ENCODE measurements around the gene IMPA2. TPM values are rescaled to one million over a fixed set of nuclear protein-coding genes. Genes with fewer than 3 reads are reported as not detected.

IMPA2 gene
- total and polyA plus RNA-seq, 8 donors, result 93.5 to 286 (median 156) TPM

DNA sequence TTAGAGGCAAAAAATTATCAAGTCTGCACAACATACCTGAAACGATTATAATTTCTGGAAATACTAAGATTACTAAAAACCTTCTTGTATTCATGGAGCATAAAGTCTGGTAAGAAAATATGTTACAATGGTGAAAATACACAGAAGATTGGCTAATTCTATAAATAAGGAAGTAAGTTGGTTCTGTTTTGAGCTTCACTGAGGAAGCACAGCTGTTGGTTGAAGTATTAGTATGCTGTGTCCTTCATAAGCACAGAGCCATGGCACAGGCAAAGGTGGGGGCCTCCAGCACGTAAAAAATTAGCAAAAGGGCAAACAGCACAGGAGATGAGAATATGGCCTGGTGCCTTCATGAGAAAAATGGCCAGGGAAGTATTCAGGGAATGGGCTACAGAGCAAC lies 72.0 kb downstream of the IMPA2 start:
- FAIRE-seq, result no peak
- H3K36me3 ChIP-seq, result no peaks in the 10 kb centered on the region
- H3K4me3 ChIP-seq, result no peak overlapping the region
- ATAC-seq, result peak in 1 of 4 donors; percentile 54
- intact Hi-C loops (cut with DNase I), result no loop called here
- TF ChIP-seq, protein P1, sequence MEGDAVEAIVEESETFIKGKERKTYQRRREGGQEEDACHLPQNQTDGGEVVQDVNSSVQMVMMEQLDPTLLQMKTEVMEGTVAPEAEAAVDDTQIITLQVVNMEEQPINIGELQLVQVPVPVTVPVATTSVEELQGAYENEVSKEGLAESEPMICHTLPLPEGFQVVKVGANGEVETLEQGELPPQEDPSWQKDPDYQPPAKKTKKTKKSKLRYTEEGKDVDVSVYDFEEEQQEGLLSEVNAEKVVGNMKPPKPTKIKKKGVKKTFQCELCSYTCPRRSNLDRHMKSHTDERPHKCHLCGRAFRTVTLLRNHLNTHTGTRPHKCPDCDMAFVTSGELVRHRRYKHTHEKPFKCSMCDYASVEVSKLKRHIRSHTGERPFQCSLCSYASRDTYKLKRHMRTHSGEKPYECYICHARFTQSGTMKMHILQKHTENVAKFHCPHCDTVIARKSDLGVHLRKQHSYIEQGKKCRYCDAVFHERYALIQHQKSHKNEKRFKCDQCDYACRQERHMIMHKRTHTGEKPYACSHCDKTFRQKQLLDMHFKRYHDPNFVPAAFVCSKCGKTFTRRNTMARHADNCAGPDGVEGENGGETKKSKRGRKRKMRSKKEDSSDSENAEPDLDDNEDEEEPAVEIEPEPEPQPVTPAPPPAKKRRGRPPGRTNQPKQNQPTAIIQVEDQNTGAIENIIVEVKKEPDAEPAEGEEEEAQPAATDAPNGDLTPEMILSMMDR (IDR thresholded peaks at IDR 0.05), result no peak
- peaks cover 0 to 4% (median 0%) of the 10 kb centered on the region in 3 donors for H3K4me1 ChIP-seq
- H3K9me3 ChIP-seq, result no peaks in the 10 kb centered on the region
- WGBS, 2 donors, result 45 to 47% methylated on average over 2 of the region's 2 CpGs
- H3K27ac ChIP-seq, result no peak overlapping the region
- no peak for DNase-seq
- no peaks in the 10 kb centered on the region for H3K27me3 ChIP-seq

DNA sequence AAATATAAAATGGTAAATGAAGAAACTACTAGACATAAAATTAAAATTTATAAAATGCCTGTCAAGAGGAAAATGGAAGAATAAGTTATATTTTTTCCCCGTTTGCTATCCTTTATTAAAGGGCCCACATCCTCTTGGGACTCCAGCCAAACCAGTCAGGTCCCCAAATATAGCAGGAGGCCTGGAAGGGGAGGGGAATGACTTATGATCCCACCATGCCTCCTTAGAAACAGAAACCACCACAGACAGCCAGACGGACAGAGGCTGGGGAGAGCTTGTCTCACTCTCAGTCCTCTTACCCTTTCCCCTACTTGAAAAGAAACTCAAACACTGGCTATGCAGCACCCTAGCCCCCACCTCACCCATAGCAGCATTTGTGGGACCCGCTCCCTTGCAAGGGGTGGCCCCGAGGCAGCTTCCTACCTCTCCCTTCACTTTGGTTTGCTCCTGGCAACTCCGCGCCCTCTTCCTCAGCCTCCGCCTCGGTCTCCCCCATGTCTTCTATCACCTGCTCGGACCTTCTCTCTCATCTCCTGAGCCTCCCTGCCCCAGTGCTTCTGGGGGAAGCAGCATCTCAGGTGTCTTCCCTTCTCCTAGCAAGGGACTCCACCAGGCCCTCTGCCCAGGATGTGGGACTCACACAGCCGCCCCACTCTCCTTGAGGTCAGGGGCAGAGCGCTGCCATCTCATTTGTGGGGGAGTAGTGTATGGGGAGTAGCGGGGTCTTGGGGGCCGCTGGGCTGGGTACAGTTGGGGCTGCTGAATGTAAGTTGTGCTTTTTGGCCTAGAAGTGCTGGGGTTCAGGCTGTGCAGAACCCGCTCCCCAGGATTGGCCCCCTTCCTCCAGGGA lies 75.0 kb downstream of the IMPA2 start:
- no peak for FAIRE-seq
- TF ChIP-seq, protein P1 (IDR thresholded peaks at IDR 0.05), result no peak
- peak in 1 of 6 donors; percentile 12 for DNase-seq
- WGBS, 2 donors, result 74 to 75% methylated on average over 14 of the region's 14 CpGs
- no peak overlapping the region for H3K4me3 ChIP-seq
- no peaks in the 10 kb centered on the region for H3K36me3 ChIP-seq
- H3K27ac ChIP-seq, result no peak overlapping the region
- H3K9me3 ChIP-seq, result no peaks in the 10 kb centered on the region
- H3K27me3 ChIP-seq, result no peaks in the 10 kb centered on the region
- intact Hi-C loops (cut with DNase I), result no loop called here
- peaks cover 0 to 4% (median 0%) of the 10 kb centered on the region in 3 donors for H3K4me1 ChIP-seq
- no peak for ATAC-seq

DNA sequence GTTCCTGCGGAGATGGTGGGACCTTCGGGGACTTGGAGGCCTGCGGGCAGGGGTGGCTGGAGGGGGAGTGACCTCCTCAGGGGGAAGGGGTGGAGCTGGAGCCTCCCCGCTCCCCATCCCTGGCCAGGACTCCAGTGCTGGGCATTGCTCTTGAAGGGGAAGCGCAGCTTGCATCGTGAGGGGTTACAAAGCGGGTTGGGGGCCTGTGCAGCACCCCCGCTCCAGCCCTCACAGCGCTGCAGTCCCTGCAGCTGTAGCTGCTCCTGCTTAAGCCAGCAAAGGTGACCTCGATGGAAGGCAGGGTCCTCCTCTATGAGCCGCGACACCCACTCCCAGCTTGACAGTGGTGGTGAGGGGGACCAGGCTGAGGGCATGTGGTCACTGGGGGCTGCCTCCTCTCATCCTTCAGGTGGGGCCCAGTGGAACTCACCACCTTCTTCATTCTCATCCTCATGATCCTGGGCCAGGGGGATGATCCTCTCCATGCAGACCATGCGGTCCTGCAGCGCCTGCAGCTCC lies 75.6 kb downstream of the IMPA2 start:
- H3K27me3 ChIP-seq, result no peaks in the 10 kb centered on the region
- TF ChIP-seq, protein P1 (IDR thresholded peaks at IDR 0.05), result no peak
- ATAC-seq (no peak), FAIRE-seq (no peak), DNase-seq (peak in 1 of 6 donors; percentile 33)
- no peak overlapping the region for H3K27ac ChIP-seq
- 78 to 84% methylated on average over 14 of the region's 14 CpGs for WGBS, 2 donors
- no peaks in the 10 kb centered on the region for H3K4me1 ChIP-seq
- no peaks in the 10 kb centered on the region for H3K36me3 ChIP-seq
- H3K9me3 ChIP-seq, result no peaks in the 10 kb centered on the region
- intact Hi-C loops (cut with DNase I), result no loop called here
- H3K4me3 ChIP-seq, result no peak overlapping the region

DNA sequence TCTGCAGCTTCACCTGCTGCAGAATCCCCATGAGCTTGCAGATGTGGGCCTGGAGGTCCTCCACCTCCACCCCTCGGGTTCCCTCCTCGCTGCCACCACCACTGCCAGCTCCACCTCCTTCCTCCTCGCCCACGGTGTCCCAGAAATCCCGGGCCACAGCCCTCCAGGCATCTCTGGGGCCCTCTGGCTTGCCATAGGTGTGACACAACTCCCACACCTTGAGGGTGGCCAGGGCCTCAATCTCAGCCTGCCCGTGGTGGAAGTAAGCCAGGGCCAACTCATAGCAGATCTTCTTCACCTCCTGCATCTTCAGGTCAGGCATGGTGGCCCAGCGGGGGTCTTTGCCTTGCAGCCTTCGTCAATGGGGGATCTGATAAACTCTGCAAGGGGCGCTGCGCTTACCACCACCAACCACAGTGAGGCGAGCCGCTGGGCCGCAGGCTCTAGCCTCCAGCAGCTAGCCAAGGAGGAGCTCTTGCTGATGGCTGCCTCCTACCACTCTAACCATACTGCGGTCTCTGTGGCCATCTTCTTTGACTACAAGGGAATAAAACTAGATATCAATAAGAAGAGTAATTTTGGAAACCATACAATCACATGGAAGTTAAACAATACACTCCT lies 76.2 kb downstream of the IMPA2 start:
- Histone ChIP-seq H3K4me1 (no peaks in the 10 kb centered on the region), H3K9me3 (no peaks in the 10 kb centered on the region), H3K27me3 (no peaks in the 10 kb centered on the region), H3K27ac (no peak overlapping the region), H3K4me3 (no peak overlapping the region), H3K36me3 (no peaks in the 10 kb centered on the region)
- no peak for ATAC-seq
- no peak for FAIRE-seq
- intact Hi-C loops (cut with DNase I), result no loop called here
- TF ChIP-seq, protein P1 (IDR thresholded peaks at IDR 0.05), result no peak
- DNase-seq, result peak in 1 of 6 donors; percentile 34
- 67 to 71% methylated on average over 14 of the region's 14 CpGs for WGBS, 2 donors
